Thoracic aorta (tissue), 2 donors: ENCODE measurements around the gene SLC25A45. TPM values are rescaled to one million over a fixed set of nuclear protein-coding genes. Genes with fewer than 3 reads are reported as not detected.

Experiments
- ATAC-seq: fragments of 150-250 bp; one replicate; pipeline ENCODE4 v1.8.0; 2017; ENCODE audit warnings: low read depth; ENCODE audit not compliant: insufficient number of reproducible peaks, low FRiP score
- DNase-seq: peaks from one replicate; pipeline ENCODE4 v3.0.0-alpha.2; 2020; ENCODE audit warnings: low spot score
- H3K27ac ChIP-seq, 2 donors: fragments of 200-600 bp; sonication (generic); 1 replicate in 1 of 2; 2 replicates in 1 of 2; pipeline ENCODE4 v1.5.1; 2016; ENCODE audit warnings: mild to moderate bottlenecking in 2 of 2, moderate library complexity in 2 of 2
- H3K27me3 ChIP-seq: fragments of 200-600 bp; sonication (generic); replicated peaks from 2 replicates; pipeline ENCODE4 v1.6.0; 2016; ENCODE audit warnings: mild to moderate bottlenecking; ENCODE audit not compliant: insufficient read depth
- H3K36me3 ChIP-seq: fragments of 200-600 bp; sonication (generic); one replicate; pipeline ENCODE4 v1.5.1; 2016
- H3K4me1 ChIP-seq, 2 donors: fragments of 200-600 bp; sonication (generic); 1 replicate in 1 of 2; 2 replicates in 1 of 2; pipeline versions ENCODE4 v1.5.1 to v1.6.0; 2016; ENCODE audit warnings: low read depth in 2 of 2, mild to moderate bottlenecking in 1 of 2; ENCODE audit not compliant: control insufficient read depth in 1 of 2
- H3K4me3 ChIP-seq: fragments of 200-600 bp; sonication (generic); 2 replicates; pipeline ENCODE4 v1.5.1; 2016; ENCODE audit warnings: mild to moderate bottlenecking
- H3K9me3 ChIP-seq: fragments of 200-600 bp; sonication (generic); 2 replicates; pipeline ENCODE4 v1.5.1; 2016
- total RNA-seq, 2 donors: library from RNA; depleted of rRNA; stranded (reverse); fragments of >200 nt; gene quantifications; one replicate each; pipeline versions ENCODE4 v1.1.0 to v1.2.3, GENCODE V29; 2016
- TF ChIP-seq, protein P1 (sequence below): fragments of 200-600 bp; sonication (generic); IDR thresholded peaks from one replicate; pipeline ENCODE4 v1.5.1; 2019; ENCODE audit warnings: antibody characterized with exemption

Gene SLC25A45
- total RNA-seq, 2 donors from 2014 or later = 19.0 to 26.7 TPM

DNA sequence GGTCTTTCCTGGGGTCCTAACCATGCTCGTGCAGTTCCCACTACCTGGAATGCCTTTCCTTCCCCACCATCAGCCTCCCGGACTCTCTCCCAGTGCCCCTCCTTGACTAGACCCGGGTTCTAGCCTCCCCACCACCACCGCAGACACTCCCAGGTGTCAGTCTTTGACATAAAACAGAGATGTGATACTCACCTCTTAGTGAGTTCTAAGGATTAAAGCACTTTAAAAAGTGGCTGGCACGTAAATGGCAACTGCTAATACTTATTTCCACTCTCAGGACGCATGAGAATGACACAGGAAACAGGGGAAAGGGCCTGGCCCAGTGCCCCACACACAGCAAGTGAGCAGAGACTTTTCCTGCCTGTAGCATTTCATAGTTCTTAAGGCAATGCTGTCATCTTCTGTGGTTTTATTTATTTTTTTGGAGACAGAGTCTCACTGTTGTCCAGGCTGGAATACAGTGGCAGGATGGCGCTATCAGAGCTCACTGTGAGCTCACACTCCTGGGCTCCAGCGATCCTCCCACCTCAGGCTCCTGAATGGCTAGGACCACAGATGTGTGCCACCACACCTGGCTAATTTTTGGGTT, 1.9 kb upstream of the SLC25A45 start:
- Histone ChIP-seq H3K4me1 (peaks cover 28 to 70% of the 10 kb centered on the region in 2 donors), H3K9me3 (no peaks in the 10 kb centered on the region), H3K27ac (peak overlapping the region; percentile 94 to 97), H3K27me3 (no peaks in the 10 kb centered on the region), H3K36me3 (no peaks in the 10 kb centered on the region), H3K4me3 (no peak overlapping the region)
- DNase-seq (no peak), ATAC-seq (no peak)
- TF ChIP-seq, protein P1, sequence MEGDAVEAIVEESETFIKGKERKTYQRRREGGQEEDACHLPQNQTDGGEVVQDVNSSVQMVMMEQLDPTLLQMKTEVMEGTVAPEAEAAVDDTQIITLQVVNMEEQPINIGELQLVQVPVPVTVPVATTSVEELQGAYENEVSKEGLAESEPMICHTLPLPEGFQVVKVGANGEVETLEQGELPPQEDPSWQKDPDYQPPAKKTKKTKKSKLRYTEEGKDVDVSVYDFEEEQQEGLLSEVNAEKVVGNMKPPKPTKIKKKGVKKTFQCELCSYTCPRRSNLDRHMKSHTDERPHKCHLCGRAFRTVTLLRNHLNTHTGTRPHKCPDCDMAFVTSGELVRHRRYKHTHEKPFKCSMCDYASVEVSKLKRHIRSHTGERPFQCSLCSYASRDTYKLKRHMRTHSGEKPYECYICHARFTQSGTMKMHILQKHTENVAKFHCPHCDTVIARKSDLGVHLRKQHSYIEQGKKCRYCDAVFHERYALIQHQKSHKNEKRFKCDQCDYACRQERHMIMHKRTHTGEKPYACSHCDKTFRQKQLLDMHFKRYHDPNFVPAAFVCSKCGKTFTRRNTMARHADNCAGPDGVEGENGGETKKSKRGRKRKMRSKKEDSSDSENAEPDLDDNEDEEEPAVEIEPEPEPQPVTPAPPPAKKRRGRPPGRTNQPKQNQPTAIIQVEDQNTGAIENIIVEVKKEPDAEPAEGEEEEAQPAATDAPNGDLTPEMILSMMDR = no peak

DNA sequence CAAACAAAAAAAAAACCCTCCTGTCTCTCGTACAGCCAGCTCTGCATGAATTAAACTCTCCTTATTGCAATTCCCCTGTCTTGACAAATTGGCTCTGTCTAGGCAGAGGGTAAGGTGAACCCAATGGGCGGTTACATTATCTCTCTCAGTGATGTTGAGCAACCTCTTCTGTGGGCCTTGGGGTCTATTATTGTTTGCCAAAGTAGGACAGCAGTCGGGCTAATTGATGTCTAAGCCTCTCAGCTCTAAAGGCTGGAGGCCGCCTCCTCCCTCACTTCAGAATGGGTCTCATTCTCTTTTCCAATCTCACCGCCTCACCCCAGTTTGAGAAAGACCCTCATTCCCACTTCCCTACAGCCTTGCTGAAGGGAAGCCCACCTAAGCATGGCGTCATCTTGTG, 1.3 kb upstream of the SLC25A45 start:
- H3K36me3 ChIP-seq = no peaks in the 10 kb centered on the region
- ATAC-seq (no peak), DNase-seq (no peak)
- TF ChIP-seq, protein P1 = no peak
- peak overlapping the region; percentile 94 to 97 for H3K27ac ChIP-seq
- H3K27me3 ChIP-seq = no peaks in the 10 kb centered on the region
- no peaks in the 10 kb centered on the region for H3K9me3 ChIP-seq
- H3K4me1 ChIP-seq = peaks cover 24 to 64% of the 10 kb centered on the region in 2 donors
- no peak overlapping the region for H3K4me3 ChIP-seq

DNA sequence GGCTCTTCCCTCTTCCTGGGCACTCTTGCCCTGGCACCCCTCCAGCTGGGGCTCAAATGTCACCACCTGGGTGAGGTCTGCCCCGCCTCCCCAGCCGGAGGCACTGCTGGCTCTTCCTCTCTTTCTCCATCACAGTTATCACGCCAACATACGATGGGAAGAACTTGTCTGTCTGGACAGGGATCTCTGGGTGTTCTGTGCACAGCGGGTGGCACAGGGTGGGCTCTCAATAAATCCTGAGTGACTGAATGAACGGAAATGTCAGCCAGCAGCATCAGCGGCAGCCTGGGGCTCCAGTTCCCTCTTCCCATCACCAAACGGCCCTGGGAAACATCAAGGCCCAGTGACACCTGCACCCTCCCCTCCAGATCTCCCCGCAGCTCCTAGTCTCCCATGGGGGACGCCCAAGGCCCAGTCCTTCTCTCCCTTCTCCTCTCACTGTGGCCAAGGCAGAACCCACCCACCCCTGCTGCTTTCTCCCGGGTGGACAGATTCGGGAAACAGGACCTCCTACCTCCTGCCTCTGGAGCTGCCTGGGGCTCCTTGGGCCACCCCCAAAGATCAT, 440 bp upstream of the SLC25A45 start:
- Histone ChIP-seq H3K4me1 (peaks cover 17 to 55% of the 10 kb centered on the region in 2 donors), H3K36me3 (no peaks in the 10 kb centered on the region), H3K4me3 (peak overlapping the region; percentile 73), H3K27me3 (no peaks in the 10 kb centered on the region), H3K9me3 (no peaks in the 10 kb centered on the region), H3K27ac (peak overlapping the region; percentile 94 to 97)
- DNase-seq = no peak
- ATAC-seq = no peak
- TF ChIP-seq, protein P1 = no peak

DNA sequence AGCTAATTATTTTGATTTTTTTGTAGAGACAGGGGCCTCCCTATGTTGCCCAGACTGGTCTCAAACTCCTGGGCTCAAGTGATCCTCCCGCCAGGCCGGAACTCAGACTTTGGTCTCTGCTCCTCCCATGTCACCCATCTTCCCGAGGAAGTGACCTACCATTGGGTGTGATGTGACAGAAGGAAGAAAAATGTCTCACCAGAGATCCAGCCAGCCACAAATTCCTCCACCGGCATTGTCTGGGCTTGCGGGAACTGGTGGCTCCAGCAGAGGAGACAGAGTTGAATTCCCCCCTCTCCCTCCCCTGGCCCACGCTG, 772 bp downstream of the SLC25A45 start:
- H3K27ac ChIP-seq = peak overlapping the region; percentile 94 to 97
- ATAC-seq = no peak
- H3K27me3 ChIP-seq = no peaks in the 10 kb centered on the region
- no peak for DNase-seq
- H3K36me3 ChIP-seq = no peaks in the 10 kb centered on the region
- H3K9me3 ChIP-seq = no peaks in the 10 kb centered on the region
- peak overlapping the region; percentile 73 for H3K4me3 ChIP-seq
- H3K4me1 ChIP-seq = peaks cover 9 to 44% of the 10 kb centered on the region in 2 donors
- TF ChIP-seq, protein P1 = no peak

DNA sequence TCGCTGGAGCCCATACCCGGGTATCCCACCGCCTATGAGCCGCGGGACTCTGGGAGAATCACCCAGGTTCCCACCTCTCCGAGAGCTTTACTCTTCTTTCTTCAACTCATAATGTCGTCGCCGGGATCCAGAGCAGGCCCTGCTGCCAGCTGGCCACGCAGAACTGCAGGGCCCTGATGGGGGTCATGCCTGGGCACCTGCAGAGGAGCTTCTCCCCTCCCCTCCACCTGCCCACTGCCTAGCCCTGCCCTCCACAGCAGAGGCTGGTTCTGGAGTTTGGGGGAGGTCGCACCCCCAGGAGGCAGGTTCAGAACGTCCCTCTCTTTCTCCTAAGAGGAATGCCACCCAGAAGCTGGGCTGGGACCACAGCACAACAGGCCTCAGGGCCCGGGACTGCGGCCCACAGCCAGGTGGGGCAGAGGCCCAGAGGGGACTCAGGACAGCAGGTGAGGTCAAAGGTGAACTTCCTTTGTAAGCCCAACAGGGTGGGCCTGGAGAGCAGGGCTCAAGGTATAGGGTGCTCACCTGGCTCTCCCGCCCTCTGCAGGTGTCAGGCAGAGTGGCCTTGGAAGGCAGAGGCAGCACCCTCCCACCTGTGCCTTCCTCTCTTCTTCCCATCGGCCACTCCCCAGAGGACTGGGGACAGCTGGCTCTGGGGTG, 1.9 kb downstream of the SLC25A45 start:
- DNase-seq (no peak), ATAC-seq (no peak)
- Histone ChIP-seq H3K36me3 (no peaks in the 10 kb centered on the region), H3K27ac (no peak overlapping the region), H3K4me1 (peaks cover 9 to 44% of the 10 kb centered on the region in 2 donors), H3K9me3 (no peaks in the 10 kb centered on the region), H3K4me3 (no peak overlapping the region), H3K27me3 (no peaks in the 10 kb centered on the region)
- TF ChIP-seq, protein P1 = no peak
